HG03045 (cell line): ENCODE measurements around the gene CYTH1.

Experiments used
- ATAC-seq: cut with Tn5 transposase; IDR thresholded peaks from one replicate; pipeline ENCODE4 v1.9.1; 2021; ENCODE audit warnings: mild to moderate bottlenecking, moderate library complexity; ENCODE audit not compliant: unreplicated experiment

CYTH1 gene

GRCh38 chr17:78658281-78658785 lies 123.7 kb downstream of the CYTH1 start:
- no peak for ATAC-seq

GRCh38 chr17:78655251-78655940 lies 126.7 kb downstream of the CYTH1 start:
- ATAC-seq = no peak

DNA sequence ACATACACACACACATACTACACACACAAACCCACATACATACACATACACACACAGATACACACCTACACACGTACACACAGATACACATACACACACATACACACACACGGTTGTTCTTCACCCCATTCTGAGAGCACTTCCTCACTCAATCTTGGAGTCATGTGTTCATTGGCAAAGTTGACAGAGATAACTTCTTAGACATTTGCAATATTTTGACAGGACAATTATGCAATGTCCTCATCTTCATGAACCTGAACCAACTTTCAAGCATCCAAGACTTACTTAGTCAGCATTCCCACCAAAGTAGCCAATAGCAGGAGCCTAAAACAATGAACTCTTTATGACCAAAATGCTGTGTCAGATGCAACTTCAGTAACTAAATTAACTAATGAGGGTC lies 127.7 kb downstream of the CYTH1 start:
- no peak for ATAC-seq

DNA sequence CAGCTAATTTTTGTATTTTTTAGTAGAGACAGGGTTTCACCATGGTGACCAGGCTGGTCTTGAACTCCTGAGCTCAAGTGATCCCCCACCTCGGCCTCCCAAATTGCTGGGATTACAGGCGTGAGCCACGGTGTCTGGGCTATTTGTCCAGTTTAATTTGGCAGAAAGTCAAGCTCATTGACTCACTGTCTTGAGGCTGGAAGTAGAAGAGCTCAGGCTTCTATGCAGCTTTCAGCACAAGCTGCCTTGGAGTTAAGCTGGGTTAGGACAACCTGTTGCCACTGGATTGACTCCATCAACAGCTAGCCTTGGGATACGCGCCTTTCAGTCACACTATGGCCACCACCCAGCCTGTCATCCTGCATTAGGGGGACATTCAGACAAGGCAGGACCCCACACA lies 128.7 kb downstream of the CYTH1 start:
- no peak for ATAC-seq

- no peak for ATAC-seq
These were observed 129.2 kb downstream of the CYTH1 start for GRCh38 chr17:78652913-78653312.

GRCh38 chr17:78652024-78652423 lies 130.0 kb downstream of the CYTH1 start:
- ATAC-seq = no peak

DNA sequence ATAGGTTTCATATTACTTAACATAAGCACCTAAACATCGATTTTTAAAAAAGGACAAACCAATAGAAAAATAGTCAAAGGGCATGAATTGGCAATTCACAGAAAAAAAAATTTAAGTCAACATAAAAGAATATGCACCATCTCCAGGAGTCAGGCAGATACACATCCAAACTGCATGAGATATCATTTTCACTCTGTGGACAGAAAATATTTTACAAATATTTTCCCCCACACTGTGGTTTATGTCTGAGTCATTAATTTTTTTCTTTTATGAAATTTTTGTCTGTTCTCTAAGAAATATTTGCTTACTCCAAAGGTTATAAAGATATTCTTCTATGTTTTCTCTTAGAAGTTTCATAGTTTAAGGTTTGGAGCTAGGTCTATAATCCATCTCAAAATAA lies 130.5 kb downstream of the CYTH1 start:
- ATAC-seq = no peak

DNA sequence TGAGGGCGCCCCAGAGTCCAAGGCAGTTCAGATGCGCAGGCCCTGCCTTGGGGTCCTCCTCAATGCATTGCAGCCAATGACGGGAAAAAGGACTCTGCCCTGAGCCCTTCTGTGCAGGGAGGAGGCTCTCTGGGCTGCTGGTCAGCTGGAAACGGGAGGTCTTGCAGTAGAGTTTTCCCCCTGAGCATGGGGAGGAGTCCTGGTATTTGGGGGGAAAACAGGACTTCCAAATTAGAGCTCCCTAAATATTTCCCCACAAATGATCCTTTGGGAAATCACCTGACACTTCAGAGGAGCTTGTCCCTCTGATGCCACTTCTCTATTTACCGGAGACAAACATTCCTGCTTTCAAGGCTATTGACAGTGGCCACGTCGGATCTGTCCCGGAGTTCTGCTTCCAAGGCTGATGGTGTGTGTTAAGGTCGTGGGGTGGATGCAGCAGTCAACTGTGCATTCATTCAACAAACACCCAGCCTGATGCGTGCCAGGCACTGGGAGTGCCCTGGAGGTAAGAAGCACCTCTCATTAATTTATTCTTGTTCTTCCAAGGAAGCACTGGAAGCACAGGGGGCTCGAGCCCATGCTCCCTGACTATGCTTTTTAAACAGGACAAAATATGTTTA lies 131.9 kb downstream of the CYTH1 start:
- ATAC-seq = no peak

GRCh38 chr17:78648293-78648692 lies 133.8 kb downstream of the CYTH1 start:
- ATAC-seq = no peak

DNA sequence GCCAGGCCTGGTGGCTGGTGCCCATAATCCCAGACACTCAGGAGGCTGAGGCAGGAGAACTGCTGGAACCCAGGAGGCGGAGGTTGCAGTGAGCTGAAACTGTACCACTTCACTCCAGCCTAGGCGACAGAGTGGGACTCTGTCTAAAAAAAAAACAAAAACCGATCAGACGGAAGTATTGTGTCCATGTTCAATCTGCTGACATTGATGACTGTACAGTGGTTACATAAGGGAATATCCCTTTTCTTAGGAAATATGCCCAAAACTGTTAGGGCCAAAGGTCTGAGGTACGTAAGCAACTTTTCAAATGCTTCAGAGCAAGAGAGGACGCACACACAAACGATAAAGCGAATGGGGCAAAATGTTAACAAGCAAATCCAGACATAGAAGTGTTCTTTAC lies 135.0 kb downstream of the CYTH1 start:
- ATAC-seq = no peak

DNA sequence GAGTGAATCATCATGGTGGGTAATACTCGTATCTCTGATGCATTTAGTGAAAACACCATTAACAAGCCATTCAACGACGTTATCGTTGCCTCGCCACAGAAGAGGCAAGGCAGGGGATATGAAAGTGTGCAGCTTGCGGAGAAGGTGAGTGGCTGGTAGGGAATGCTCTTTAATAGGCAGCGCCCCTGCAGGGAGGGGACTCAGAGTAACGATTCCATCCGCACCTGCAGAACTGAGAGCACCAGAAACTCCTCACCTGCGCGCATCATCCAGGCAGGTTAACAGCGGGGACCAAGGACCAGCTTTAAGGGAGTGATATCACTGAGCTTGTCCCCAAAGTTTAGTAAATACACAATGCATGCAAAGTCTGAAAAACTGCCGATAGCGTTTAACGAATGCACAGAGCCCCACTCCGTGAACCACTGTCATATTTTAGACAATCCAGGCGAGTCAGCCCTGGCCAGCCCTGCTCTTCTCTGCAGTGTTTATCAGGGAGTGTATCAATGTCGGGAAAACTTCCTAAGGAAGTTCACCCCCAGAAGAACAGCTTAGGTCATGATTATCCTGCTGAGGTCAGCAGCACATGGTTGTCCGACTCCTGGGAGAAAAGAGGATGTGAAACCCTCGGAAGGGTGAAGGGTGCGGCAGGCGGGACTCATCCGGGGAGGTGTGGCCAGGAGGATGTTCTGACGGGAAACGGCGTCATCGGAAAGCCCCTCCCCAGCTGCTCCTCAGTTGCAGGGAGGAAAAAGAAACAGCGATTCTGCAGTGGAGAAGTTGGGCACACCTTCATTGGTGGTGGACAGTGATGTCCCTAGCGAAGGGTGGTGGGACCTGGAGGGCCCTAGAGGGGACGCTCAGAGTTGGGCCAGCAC lies 136.4 kb downstream of the CYTH1 start:
- no peak for ATAC-seq

DNA sequence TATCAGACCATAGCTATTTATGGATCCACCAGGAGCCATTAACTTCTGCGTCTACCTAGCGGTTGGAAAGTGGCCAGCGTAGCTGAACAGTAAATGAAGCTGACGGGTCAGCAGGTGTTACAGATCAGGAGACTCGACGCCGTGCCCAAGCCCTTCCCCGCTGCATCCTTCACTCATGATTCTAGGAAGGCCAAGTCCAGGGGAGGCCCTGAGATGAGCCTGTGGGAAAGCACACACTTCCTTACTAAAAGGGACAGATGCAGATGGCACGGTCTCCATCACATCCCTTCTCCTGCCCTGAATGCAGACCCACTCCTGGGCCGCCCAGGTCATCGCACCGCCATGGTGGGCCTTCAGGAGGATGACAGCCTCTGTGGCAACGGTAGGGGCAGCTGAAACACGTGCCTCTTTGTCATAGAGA lies 137.1 kb downstream of the CYTH1 start:
- ATAC-seq = no peak

DNA sequence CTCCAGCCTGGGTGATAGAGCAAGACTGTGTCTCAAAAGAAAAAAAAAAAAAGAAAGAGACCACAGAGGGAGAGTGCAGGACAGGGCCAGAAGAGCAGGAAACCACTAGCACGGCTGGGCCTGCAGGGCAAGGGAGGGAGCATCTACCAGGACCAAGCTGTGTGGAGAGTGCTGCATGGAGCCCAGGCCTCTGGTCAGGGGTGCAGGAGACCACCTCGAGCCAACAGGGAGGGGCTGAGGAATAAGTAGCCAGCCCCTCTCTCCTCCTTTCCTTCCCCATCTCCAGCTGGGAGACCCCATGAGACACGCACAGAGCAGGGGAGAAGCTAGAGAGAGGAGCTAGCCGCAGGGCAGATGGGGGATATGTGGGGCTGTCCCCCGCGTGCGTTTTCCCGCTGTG lies 137.8 kb downstream of the CYTH1 start:
- no peak for ATAC-seq

DNA sequence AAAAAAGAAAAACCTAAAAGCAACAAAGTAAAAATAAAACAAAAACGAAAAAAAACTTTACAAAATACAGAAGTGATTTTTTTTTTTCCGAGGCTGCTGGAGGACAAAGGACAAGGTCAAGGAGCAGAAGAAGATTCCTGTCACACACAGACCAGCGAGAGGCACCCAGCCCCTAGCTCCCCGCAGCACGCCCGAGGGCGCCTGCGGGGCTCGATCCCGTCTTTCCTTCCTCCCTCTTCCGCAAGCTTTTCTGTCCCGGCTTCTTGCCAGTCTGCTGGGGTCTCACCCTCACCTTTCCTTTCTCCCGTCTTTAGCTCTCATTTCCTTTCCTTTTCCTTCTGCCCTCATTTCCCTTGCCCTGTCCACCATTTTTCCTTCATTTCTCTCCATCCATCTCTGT lies 138.7 kb downstream of the CYTH1 start:
- no peak for ATAC-seq

GRCh38 chr17:78642707-78643106 lies 139.4 kb downstream of the CYTH1 start:
- ATAC-seq = no peak

DNA sequence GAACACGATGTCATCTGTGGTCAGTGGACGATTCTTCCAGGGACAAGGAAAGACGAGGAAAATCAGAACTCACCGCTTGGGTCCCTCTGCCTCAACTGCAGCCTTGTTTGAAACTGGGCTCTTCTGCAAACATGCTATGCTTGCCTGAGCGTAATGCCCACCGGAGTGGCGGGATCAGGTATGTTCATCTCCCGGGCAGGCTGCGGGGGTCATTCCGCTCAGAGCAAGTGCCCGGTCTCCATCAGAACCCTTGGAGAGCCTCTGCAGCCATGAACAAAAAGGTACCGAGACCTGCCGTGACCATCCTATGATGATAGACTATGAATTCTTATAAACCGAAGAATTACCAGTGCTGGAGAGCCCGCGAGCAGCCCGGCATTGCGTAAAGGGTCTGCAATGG lies 140.4 kb downstream of the CYTH1 start:
- no peak for ATAC-seq

GRCh38 chr17:78641243-78641642 lies 140.8 kb downstream of the CYTH1 start:
- no peak for ATAC-seq

DNA sequence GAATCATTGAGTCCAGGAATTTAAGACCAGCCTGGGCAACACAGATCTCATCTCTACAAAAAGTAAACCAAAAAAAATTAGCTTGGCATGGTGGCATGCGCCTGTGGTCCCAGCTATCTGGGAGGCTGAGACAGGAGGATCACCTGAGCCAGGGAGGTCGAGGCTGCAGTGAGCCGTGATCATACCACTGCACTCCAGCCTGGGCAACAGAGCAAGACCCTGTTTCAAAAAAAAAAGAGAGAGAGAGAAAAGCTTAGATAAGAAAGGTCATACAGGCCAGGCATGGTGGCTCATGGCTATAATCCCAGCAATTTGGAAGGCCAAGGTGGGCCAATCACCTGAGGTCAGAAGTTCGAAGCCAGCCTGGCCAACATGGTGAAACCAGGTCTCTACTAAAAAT lies 141.4 kb downstream of the CYTH1 start:
- ATAC-seq = no peak

- ATAC-seq = no peak
These were observed 144.2 kb downstream of the CYTH1 start for GRCh38 chr17:78637643-78638420.

DNA sequence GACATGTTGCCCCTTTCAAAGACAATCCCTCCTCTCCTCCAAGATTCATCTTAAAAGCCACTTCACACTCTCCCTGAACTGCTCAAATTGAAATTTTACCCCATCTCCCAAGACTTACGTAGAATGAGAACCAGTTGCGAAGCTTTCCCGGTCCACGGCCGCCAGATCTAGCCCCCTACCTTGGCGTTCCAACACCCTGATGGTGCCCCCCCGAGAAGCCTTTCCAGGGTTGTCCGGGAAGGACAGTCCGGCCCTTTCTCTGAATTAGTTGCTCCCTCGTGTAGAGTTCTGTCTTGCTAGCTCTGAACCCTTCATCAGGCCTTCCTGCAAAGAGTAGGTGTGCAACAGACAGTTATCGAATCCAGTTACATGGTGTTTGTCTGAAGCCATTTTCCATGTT lies 144.9 kb downstream of the CYTH1 start:
- no peak for ATAC-seq

GRCh38 chr17:78634154-78634553 lies 147.9 kb downstream of the CYTH1 start:
- ATAC-seq = no peak
